HuH-7.5 (cell line): ENCODE results near the gene DNMT3L.

Source experiments
- DNase-seq: peaks from one replicate; pipeline ENCODE4 v3.0.0; 2011; ENCODE audit warnings: low spot score

DNMT3L gene

DNA sequence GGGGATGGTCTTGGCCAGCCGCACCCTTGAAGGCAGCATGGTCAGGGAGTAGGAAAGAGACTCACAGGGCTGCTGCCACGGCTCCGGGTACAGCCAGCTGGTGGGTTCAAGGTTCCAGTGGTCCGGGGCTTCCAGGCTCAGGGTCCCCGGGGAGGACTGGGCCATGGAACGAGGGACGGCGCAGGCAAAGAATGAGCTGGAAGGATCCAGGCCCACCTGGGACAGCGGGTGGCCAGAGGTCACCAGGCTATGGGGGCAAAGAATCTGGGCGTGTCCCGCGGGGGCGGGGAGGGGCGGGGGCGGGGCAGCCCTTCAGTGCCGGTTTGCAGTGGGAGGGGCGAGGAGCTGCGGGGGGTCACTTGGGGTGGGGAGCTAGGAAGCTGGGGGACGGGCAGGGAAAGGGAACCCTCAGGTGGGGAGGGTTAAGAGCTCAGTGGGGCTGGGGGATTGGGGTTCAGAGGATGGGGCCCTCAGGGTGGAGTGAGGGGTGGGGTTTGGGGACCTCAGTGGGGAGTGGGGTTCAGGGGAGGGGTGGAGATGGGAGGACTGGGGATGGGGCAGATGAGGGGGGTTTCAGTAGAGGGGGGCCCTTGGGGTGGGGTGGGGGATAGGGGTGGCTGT, at the start of gene DNMT3L:
Gene DNMT3L, minus strand, starts transcription at position 223 of the 621 bp plus-strand sequence. CDS start 638 bp downstream, outside the sequence.
- no peak for DNase-seq

DNA sequence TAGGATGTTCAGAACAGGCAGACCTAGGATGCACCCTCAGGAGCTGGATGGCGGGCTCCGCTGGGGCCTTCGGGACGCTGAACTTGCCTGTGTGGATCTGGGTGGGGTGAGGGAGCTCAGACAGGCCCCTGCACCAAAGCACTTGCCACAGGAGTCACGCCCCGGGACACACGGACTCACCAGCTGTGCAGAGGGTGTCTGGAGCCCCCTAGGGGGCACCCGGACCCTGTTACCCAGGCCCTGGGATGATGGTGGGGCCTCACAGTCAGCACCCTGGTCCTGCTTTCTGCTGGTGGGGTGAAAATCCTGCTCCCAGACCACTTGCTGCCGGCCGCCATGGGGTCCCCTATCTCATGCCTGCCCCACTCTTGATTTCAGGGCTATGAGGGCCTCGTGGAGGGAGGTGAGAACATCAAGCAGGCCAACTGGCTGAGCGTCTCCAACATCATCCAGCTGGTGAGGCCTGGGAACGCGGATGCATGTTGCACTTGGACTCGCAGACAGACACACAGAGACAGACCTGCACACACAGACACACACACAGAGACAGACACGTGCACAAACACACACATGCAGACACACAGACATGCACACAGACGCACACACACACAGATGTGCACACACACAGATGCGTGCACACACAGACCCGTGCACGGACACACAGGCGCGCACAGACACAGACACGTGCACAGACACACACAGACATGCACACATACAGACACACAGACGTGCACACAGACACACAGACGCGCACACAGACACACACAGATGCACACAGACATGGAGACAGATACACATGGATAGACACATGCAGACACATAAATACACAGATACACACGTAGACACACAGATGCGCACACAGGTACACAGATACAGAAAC, 49.2 kb upstream of the DNMT3L start:
- no peak for DNase-seq

DNA sequence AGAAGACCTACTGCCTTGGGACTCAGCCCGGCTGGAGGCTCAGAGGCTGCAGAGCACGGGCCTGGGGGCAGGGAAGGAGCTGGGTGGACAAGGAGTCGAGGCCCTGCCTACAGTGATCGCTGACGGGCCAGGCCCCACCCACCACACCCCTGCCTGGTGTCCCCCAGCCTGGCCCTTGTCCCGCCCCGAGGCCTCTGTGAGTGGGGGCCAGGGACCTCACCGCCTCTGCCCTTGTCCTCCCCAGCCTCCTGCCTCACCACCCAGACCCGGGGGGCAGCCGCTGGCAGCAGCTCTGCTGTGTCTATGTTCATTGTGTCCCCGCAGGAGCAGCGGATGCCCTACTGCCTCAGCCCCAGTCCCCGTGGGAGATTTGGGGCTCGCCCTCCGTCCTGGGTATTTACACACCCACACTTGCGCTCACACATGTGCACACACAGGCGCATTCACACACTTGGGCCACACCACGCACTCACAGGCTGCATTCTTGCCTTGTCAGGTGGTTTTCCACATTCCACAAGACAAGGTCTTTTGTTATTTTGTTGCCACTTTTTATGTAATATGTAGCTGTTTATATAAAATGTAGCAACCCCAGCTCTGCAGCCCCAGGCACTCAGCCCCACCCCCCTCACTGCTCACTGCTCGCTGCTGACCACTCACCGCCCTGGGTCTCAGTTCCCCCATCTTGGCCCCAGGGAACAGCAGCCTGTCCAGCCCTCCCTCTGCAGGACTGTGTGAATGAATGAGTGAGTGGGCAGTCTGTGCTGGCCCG, 45.4 kb upstream of the DNMT3L start:
- no peak for DNase-seq

DNA sequence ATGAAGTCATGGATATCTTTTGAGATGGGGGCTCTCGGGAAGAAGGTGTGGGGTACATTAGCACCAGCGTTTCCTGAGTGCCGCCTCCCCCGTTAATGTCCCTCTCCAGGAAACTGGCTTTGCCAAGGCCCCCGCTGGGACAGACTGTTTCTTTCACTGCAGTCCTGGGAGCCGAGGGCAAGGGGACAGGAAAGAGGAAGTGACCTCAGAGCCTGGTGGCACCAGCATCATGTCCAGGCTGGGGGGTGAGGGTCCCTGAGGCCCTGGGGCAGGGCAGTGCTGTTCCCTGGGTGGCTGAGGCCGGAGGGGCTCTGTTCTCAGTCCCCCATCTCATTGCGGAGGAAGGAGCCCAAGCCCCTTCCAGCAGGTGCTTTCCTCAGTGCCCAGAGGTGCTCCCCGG, 44.0 kb upstream of the DNMT3L start:
- DNase-seq: no peak

DNA sequence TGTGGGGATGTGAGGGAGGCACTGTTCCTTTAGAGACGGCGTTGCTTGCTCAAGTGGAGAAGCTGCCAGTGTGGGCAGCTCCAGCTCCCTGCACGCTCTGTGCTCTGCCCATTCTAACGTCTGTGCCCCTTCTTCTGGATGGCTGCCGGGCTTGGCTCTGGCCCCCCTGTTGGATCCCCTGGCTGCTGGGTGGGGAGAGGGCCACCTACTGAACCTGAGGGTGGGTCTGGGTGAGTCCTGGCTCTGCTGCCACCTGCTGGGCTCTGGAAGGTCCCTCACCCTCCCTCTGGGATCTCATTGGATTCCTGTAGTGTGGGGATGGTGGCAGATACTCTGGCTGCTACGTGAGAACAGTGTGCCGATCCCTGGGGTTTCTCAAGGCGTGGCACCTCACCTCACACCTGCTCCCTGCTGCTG, 43.2 kb upstream of the DNMT3L start:
- DNase-seq: peak; percentile 84

DNA sequence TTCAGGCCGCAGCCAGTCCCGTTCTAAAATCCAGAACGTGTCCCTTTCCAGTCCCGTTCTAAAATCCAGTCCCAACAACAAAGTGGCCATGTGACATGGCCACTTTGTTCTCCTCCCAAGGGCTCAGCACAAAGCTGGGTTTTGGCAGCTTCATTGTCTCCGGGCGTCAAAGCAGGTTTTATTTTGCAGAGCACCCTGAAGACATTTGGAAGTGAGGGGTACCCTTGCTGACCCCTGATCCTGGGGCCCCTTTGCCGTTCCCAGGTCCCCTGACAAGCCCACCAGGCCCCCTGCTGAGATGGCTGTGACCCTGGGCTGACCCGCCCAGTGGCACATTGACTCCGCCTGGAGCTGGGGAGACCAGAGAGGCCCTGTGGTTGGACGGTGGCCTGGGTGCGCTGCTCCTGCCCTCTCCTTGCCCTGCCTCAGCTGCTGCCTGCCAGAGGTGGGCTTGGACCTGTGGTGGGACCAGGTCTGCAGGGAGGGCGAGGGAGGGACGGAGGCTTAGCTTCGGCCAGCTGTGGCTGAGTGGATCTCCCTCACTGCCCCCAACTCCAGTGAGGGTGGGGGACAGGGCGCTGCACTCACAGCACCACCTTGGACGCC, 42.4 kb upstream of the DNMT3L start:
- DNase-seq: no peak

DNA sequence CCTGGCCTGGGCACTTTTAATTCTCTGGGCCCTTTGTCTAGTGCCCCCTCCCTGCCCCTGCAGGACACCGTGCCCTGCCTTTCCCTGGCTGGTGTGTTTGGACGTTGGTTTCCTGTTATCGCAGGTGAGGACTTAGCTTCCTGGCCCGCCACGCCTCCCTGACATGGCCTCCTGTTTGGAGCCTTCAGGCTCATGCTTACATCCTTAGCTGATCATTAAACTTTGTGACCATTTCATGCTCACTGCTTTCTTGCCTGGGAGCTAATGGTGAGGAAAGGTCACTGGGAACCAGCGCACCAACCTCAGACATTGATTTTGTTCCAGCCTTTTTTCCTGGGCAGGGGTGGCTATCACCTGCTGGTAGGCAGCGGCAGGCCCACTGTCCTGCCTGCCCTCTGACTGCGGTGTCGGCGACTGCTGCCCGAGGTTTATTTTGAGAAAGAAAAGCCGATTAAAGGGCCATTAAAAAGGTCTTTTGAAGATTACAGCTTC, 41.8 kb upstream of the DNMT3L start:
- DNase-seq: peak; percentile 56

DNA sequence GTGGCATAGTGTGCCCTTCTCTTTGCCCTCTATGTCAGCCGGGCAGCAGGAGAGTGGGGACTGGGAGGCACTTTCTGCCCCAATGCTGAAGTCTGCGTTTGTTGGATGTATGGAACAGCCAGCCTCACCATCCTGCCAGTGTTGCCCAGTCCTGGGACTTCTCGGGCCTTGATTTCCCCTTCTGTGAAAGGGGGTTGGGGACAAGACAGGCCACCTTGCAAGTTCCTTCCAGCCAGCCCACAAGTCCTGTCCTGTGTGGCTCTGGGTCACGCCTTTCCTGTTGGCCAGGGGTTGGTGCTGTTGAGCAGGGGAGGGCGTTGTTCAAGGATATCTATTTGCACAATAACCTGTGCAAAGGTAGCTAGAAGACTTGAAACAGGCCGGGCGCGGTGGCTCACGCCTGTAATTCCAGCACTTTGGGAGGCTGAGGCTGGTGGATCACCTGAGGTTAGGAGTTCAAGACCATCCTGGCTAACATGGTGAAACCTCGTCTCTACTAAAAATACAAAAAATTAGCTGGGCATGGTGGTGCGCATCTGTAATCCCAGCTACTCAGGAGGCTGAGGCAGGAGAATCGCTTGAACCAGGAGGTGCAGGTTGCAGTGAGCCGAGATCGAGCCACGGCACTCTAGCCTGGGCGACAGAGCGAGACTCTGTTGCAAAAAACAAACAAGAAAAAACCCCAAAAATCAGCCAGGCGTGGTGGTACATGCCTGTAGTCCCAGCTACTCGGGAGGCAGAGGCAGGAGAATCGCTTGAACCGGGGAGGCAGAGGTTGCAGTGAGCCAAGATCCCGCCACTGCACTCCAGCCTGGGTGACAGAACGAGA, 41.1 kb upstream of the DNMT3L start:
- DNase-seq: peak; percentile 73

DNA sequence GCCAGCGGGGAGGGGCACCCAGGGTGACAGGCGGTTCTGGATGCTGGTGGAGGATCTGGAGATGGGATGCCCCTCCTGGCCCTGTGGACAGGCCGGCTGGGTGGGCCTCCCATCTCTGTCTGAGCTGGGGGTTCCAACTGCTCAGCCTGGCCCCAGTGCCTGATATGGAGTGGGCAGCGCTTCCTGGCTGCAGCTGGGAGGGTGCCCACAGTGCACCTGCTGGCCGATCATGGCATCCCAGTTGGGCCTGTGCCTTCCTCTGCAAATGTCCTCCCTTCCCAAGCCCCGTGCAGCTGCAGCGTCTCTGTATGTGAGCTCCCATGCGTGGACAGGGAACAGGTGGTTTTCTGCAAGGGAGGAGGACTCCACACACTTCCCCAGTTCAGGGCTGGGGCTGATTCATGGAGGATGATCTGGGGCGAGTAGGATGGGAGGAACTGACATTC, 40.3 kb upstream of the DNMT3L start:
- no peak for DNase-seq

DNA sequence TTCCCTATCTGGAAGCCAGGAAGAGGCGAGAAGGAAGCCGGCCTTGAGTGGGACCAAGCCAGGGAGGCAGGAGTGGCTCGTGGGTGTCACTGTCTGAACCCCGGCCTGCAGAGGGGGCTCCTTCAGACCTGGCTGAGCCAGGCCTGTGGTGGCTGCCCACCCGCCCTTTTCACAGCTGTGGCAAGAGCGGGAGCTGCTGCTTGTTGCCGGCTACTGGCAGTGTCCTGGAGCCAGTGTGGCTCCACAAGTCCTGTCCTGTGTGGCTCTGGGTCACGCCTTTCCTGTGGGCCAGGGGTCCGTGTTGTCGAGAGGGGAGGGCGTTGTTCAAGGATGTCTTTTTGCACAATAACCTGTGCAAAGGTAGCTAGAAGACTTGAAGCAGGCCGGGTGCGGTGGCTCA, 39.4 kb upstream of the DNMT3L start:
- no peak for DNase-seq

DNA sequence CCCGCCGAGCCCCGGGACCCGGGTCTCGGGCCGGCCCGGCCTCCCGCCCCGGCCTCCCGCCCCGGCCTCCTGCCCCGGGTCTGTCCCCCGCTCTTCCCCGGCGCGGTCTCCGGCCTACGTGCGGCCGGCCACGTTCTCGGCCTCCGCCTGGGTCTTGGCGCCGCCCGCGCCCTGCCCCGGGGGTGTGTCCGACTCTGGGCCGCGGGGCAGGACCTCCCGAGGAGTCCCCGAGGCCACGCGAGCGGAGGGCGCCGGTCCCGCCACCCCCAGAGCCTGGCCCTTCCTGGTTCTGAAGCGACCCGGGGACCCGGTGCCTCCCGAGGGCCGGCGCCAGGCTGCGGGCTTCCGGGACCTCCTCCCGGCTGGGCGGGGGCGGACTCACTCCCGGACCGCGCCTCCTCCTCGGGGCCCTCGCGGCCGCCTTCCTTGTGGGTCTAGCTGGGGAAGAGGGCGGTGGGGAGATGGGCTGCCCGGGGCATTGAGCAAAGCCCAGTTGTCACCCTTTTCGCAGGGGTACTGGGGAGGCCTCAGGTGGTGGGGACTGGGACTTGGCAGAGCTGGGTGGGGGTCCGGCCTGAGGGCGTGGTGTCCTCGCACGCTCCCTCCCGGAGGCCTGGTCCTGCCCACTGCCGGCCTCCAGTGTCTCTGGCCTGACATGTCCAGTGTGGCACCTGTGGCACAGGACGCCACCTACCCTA, 38.7 kb upstream of the DNMT3L start:
- DNase-seq: peak; percentile 80

DNA sequence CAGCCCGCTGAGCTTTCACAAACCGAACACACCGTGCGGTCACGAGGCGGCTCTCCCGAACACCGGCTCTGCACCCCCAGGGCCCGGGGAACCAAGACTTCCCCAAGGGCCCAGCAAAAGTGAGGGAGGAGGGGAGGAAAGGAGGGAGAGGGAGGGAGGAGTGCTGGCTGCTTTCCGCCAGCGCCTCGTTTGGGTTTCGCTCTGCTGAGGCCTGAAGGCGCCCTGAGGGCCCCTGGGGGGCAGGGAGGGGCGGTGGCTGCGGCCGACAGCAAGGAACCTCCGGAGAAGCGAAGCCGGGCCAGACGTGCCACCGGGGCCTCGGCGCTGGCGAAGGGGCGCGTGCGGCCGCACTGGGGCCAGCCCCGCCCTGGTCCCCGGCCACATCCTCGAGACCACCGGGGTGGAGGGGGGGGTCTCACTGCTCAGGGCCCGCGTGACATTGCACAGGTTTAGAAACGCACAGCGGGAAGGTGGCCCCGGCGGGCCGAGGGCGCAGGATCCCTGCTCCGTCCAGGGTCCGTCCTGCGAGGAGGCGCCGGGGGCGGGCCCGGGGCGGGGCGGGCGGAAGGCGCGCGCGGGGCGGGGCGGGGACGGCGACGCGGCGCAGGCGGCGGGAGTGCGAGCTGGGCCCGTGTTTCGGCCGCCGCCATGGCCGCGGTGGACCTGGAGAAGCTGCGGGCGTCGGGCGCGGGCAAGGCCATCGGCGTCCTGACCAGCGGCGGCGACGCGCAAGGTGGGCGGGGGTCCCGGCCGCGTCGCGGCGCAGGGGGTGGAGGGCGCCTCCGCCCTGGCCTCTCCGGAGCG, 38.0 kb upstream of the DNMT3L start, which contains the start of gene PFKL:
Gene PFKL, plus strand, starts transcription at position 596 of the 804 bp plus-strand sequence. Its CDS starts 53 bp downstream, at position 649.
- peak; percentile 92 for DNase-seq

DNA sequence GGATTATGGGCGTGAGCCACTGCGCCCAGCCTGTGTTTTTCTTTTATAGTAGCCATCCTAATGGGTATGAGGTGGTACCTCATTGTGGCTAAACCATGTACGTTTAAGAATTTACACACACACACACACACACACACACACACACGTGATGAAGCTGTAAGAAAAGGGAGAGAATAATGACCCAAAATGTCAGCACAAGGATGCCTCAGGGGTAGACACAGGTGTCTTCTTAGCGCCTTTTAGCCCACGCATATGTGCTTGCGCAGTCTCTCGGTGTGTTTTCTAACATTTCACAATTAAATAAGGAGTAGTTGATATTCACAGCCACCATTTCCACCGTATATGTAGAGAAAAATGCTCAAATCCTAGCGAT, 37.4 kb upstream of the DNMT3L start:
- DNase-seq: no peak

DNA sequence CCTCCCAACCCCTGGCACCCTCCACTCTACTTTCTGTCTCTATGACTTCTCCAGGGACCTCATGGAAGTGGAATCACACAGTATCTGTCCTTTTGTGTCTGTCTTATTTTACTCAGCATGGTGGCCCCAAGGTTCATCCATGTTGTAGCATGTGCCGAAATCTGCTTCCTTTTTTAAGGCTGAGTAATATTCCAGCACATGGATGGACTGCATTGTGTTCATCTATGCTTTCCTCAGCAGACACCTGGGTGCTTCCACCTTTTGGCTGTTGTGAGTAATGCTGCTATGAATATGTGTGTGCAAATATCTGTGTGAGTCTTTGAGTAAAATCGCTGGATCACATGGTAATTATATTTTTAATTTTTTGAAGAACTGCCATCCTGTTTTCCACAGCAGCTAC, 36.6 kb upstream of the DNMT3L start:
- DNase-seq: no peak

DNA sequence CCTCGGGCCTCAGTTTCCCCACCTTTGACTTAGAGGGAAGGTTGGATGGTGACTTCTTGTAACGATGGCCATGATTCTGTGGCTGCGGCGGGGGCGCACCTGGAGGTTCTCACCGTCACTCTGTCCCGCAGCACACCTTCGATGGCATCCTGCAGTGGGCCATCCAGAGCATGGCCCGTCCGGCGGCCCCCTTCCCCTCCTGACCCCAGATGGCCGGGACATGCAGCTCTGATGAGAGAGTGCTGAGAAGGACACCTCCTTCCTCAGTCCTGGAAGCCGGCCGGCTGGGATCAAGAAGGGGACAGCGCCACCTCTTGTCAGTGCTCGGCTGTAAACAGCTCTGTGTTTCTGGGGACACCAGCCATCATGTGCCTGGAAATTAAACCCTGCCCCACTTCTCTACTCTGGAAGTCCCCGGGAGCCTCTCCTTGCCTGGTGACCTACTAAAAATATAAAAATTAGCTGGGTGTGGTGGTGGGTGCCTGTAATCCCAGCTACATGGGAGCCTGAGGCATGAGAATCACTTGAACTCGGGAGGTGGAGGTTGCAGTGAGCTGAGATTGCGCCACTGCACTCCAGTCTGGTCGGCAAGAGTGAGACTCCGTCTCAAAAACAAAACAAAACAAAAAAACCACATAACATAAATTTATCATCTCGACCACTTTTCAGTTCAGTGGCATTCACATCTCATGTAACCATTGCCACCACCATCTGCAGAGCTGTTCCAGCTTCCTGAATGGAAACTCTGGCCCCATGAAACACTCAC, 36.0 kb upstream of the DNMT3L start:
- DNase-seq: peak; percentile 96

DNA sequence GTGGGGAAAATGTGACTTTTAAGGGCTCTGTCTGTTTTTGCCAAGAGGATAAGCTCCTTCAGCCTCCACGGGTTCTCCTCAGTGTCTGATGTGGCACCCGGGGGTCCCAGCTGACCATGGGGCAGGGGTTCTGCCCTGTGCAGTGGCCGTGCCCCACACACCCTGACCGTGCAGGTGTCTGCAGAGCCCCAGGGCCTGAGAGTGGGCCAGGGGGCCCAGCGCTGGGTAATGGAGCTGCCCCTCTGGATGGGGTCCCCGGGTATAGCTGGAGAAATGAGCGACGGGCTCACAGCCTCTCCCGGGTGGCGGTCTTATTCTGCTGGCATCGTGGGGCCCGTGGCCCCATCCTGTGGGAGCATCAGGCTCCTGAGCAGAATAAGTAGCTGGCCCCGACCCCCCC, 35.2 kb upstream of the DNMT3L start:
- DNase-seq: no peak

DNA sequence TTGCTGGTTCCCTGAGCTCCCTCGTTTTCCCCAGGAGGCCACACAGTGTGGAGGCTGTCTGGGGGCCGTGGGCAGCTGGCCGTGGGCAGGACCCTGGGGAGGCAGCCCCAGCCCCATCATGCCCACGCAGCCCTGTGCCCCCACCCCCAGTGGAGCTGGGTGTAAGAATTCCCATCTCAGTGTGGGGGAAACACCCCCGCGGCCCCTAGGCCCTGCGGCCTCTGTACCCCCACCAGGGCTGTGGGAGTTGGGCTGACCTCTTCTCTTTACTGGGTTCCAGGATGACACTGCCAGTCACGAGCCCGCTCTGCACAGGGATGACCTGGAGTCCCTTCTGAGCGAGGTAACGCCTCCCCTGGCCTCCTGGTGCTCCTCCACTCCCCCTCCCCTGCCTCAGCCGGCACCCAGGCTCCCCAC, 34.4 kb upstream of the DNMT3L start:
- DNase-seq: no peak

DNA sequence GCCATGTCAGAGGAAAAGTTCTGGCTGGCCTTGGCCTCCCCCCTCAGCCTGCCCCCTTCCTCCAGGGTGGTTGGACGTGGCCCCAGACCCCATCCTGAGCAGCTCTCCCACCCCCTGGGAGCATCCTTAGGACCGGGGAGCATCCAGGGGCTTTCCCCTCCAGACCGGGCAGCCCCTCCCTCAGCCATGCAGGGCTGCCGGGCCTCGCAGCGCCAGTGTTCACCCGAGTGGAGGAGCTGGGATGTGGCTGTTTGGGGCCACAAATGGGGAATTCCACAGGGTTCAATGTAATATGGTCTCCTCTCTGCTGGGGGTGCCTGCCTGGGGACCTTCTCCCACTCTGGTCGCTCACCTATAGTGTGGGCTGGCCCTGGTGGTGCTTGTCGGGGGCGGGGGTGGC, 33.9 kb upstream of the DNMT3L start:
- no peak for DNase-seq

DNA sequence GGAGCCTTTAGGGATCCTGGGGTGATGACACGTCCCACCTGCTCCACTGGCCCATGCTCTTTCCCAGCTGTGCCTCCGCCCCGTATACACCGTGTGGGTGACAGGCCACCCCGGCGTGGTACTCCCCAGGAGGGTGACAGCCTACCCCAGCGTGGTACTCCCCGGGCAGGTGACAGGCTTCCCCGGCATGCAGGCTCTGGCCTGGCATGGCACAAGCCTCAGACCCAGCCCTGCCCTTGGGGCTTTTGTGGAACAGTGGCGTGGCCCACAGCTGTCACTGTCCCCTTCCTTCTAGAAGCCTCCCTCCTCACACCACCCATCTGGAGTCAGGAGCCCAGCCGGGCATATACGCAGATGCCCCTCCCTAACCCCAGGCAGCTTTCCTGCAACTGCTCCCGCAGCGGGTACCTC, 33.5 kb upstream of the DNMT3L start:
- no peak for DNase-seq
